ENCODE results near the gene USP40.

The USP40 gene

GRCh38 chr2:233448575-233448974 is 118.0 kb downstream of the USP40 start:
- TF ChIP-seq, protein P1, sequence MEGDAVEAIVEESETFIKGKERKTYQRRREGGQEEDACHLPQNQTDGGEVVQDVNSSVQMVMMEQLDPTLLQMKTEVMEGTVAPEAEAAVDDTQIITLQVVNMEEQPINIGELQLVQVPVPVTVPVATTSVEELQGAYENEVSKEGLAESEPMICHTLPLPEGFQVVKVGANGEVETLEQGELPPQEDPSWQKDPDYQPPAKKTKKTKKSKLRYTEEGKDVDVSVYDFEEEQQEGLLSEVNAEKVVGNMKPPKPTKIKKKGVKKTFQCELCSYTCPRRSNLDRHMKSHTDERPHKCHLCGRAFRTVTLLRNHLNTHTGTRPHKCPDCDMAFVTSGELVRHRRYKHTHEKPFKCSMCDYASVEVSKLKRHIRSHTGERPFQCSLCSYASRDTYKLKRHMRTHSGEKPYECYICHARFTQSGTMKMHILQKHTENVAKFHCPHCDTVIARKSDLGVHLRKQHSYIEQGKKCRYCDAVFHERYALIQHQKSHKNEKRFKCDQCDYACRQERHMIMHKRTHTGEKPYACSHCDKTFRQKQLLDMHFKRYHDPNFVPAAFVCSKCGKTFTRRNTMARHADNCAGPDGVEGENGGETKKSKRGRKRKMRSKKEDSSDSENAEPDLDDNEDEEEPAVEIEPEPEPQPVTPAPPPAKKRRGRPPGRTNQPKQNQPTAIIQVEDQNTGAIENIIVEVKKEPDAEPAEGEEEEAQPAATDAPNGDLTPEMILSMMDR (conservative IDR thresholded peaks at IDR 0.05; ENCODE audit: low read depth, low read length) = no peak
- no peak overlapping the region for H3K4me3 ChIP-seq (ENCODE audit: low read length)
- no peak for DNase-seq (ENCODE audit: low read depth)

- H3K4me3 ChIP-seq (ENCODE audit: low read length) = no peak overlapping the region
- no peak for DNase-seq (ENCODE audit: low read depth)
- TF ChIP-seq, protein P1 (conservative IDR thresholded peaks at IDR 0.05; ENCODE audit: low read depth, low read length) = peak; percentile 42
These were observed 118.4 kb downstream of the USP40 start for GRCh38 chr2:233448220-233448559.

- TF ChIP-seq, protein P1 (conservative IDR thresholded peaks at IDR 0.05; ENCODE audit: low read depth, low read length) = no peak
- DNase-seq (ENCODE audit: low read depth) = no peak
- no peak overlapping the region for H3K4me3 ChIP-seq (ENCODE audit: low read length)
These were observed 118.9 kb downstream of the USP40 start for GRCh38 chr2:233447506-233448219.

DNA sequence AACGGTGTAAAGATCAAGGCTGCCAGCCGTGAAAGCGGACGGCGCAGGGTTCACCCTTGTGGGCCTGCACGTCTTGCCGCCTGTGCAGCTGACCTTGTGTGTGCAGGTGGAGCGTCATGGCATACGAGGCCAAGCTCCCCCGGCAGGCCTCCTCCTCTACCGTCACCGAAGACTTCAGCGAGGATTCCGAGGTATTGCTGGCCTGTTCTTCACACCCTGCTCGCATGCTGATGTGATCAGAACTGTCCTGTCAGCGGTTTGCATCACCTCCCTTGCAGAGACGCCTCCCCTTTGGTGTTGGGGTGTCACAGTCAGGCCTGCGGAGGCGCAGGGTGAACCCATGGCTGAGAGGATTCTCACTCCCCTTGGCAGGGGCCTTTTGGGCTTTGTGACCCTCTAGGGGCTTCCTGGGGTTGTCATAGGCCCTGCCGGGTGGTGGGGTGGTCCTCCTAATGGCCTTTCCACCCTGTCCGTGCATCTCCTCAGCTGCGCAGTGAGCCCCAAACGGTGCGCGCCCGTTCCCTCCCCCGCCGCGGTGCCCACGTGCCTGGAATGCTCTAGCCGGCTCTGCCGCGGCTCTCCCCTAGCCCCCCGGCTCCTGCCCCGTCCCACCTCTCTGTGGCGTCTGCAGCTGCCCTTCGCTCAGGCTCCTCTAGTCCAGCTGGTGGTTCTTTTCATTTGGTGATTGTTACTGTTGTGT is 119.8 kb downstream of the USP40 start:
- TF ChIP-seq, protein P1 (conservative IDR thresholded peaks at IDR 0.05; ENCODE audit: low read depth, low read length) = no peak
- no peak overlapping the region for H3K4me3 ChIP-seq (ENCODE audit: low read length)
- DNase-seq (ENCODE audit: low read depth) = no peak

DNA sequence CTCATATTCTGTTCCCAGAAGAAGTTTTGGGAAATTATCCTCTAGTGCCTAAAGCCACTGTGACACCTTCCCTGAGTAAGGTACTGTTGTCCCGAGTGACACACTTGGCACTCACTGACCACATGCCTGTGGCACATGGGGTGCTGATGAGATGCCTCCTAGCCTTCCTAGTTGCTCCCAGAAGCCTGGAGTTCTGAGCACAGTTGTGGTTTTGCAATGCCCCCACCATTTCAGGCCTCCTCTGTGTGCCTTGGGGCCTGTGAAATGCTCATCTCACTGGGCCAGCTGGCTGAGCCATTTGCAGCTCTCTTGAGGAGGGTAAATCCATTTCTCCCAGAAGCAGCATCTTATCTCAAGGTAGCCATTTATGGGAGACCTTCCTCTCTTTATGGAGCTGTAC is 120.5 kb downstream of the USP40 start:
- H3K4me3 ChIP-seq (ENCODE audit: low read length) = no peak overlapping the region
- DNase-seq (ENCODE audit: low read depth) = no peak
- TF ChIP-seq, protein P1 (conservative IDR thresholded peaks at IDR 0.05; ENCODE audit: low read depth, low read length) = no peak

GRCh38 chr2:233445152-233445830 is 121.3 kb downstream of the USP40 start:
- no peak for DNase-seq (ENCODE audit: low read depth)
- no peak overlapping the region for H3K4me3 ChIP-seq (ENCODE audit: low read length)
- TF ChIP-seq, protein P1 (conservative IDR thresholded peaks at IDR 0.05; ENCODE audit: low read depth, low read length) = no peak

All from retinal pigment epithelial cell (primary cell).